DND-41 (cell line): ENCODE results near the gene SLC16A11.

ENCODE experiments used
- CTCF ChIP-seq: IDR thresholded peaks from 2 replicates; pipeline ENCODE4 v1.5.1; 2012; ENCODE audit warnings: borderline replicate concordance, low read length, moderate library complexity, mild to moderate bottlenecking; ENCODE audit not compliant: poor library complexity, severe bottlenecking; ENCODE audit errors: extremely low read depth
- EZH2 ChIP-seq: IDR thresholded peaks from 3 replicates; pipeline ENCODE4 v1.6.1; 2012; ENCODE audit warnings: borderline replicate concordance, low read depth, mild to moderate bottlenecking, moderate library complexity, low read length, inconsistent platforms; ENCODE audit not compliant: severe bottlenecking

GRCh38 chr17:7081341-7082062, 37.6 kb upstream of the SLC16A11 start:
- TF ChIP-seq CTCF (no peak), EZH2 (no peak)
